Measurements from ENCODE around the gene YLPM1. TPM values are rescaled to one million over a fixed set of nuclear protein-coding genes. Genes with fewer than 3 reads are reported as not detected.

Gene YLPM1
- total and polyA plus RNA-seq, 12 donors, result 24.0 to 58.6 (median 46.5) TPM

DNA sequence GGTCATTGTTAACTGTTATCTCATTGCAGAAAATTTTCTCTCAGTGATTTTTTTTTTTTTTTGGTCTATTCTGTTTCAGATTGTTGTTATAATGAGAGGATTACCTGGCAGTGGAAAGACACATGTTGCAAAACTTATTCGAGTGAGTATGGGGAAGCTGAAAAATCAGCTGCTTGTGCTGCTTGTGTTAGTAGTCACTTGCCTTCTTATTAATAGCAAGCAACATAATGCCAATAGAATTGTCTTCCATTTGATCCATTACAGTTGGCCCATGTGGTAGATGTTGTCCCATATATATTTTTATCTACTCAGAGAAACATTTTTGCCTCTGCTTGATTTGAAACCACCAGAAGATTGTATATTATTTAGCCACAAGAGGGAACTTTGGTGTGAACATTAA, 53.0 kb downstream of the YLPM1 start:
- no peak for TF ChIP-seq POLR2A (IDR thresholded peaks at IDR 0.05)
- TF ChIP-seq CTCF (IDR thresholded peaks at IDR 0.05), result no peak
- H3K4me1 ChIP-seq (replicated peaks in 1 of 2), result no peaks in the 10 kb centered on the region
- no peak for DNase-seq
- H3K27me3 ChIP-seq, result no peaks in the 10 kb centered on the region
- H3K36me3 ChIP-seq (replicated peaks in 1 of 2), result peaks cover 0 to 84% of the 10 kb centered on the region in 2 donors
- H3K27ac ChIP-seq, result no peak overlapping the region
- 74 to 95% (median 91%) methylated on average over 1 of the region's 1 CpG for WGBS, 4 donors
- H3K4me3 ChIP-seq, result no peak overlapping the region
- no peaks in the 10 kb centered on the region for H3K9me3 ChIP-seq (replicated peaks in 1 of 3)
- intact Hi-C loops (cut with DNase I), result no loop called here

GRCh38 chr14:74820288-74820687, 57.2 kb downstream of the YLPM1 start:
- no peak for DNase-seq
- intact Hi-C loops (cut with DNase I), result no loop called here
- Histone ChIP-seq H3K27ac (no peak overlapping the region), H3K9me3 (replicated peaks in 1 of 3) (no peaks in the 10 kb centered on the region), H3K4me3 (no peak overlapping the region), H3K4me1 (replicated peaks in 1 of 2) (no peaks in the 10 kb centered on the region), H3K36me3 (replicated peaks in 1 of 2) (peaks cover 0 to 61% of the 10 kb centered on the region in 2 donors), H3K27me3 (no peaks in the 10 kb centered on the region)
- TF ChIP-seq CTCF (IDR thresholded peaks at IDR 0.05), result no peak
- no peak for TF ChIP-seq POLR2A (IDR thresholded peaks at IDR 0.05)
- WGBS, 4 donors, result 94 to 97% (median 96%) methylated on average over 5 of the region's 5 CpGs

- no peaks in the 10 kb centered on the region for H3K9me3 ChIP-seq (replicated peaks in 1 of 3)
- no peaks in the 10 kb centered on the region for H3K27me3 ChIP-seq
- H3K4me3 ChIP-seq, result no peak overlapping the region
- WGBS, 4 donors, result 92 to 97% (median 94%) methylated on average over 5 of the region's 5 CpGs
- no peak for TF ChIP-seq POLR2A (IDR thresholded peaks at IDR 0.05)
- TF ChIP-seq CTCF (IDR thresholded peaks at IDR 0.05), result no peak
- no peak overlapping the region for H3K27ac ChIP-seq
- intact Hi-C loops (cut with DNase I), result no loop called here
- no peak for DNase-seq
- no peaks in the 10 kb centered on the region for H3K4me1 ChIP-seq (replicated peaks in 1 of 2)
- H3K36me3 ChIP-seq (replicated peaks in 1 of 2), result peaks cover 0 to 57% of the 10 kb centered on the region in 2 donors
Observed at GRCh38 chr14:74821267-74821915, 58.3 kb downstream of the YLPM1 start.

GRCh38 chr14:74824997-74825396, 61.9 kb downstream of the YLPM1 start:
- no peaks in the 10 kb centered on the region for H3K27me3 ChIP-seq
- H3K36me3 ChIP-seq (replicated peaks in 1 of 2), result peaks cover 0 to 34% of the 10 kb centered on the region in 2 donors
- no peak overlapping the region for H3K27ac ChIP-seq
- H3K4me3 ChIP-seq, result no peak overlapping the region
- no peak for DNase-seq
- WGBS, 4 donors, result 88 to 95% (median 92%) methylated on average over 2 of the region's 2 CpGs
- no peaks in the 10 kb centered on the region for H3K9me3 ChIP-seq (replicated peaks in 1 of 3)
- TF ChIP-seq POLR2A (IDR thresholded peaks at IDR 0.05), result no peak
- TF ChIP-seq CTCF (IDR thresholded peaks at IDR 0.05), result no peak
- no peaks in the 10 kb centered on the region for H3K4me1 ChIP-seq (replicated peaks in 1 of 2)
- intact Hi-C loops (cut with DNase I), result no loop called here

Measured in adrenal gland (tissue), 12 donors.